Muscle of back (tissue), 11 donors: ENCODE data around the gene PDCD4. TPM values are rescaled to one million over a fixed set of nuclear protein-coding genes. Genes with fewer than 3 reads are reported as not detected.
A peak's percentile ranks its signal among the peaks of the same experiment; 100 is the strongest.
"Not testable (repeated sequence)": the region's sequence is repeated elsewhere in the genome, so short reads cannot be mapped to it uniquely, and the experiment has no call there.

Experiments
- DNase-seq, 3 donors: peaks; one replicate each; pipeline versions ENCODE4 v3.0.0 to v3.0.0-alpha.2; 2013
- polyA plus RNA-seq, 10 donors: library from polyadenylated mRNA; unstranded; fragments of 120-200 nt; gene quantifications; one replicate each; pipeline ENCODE4 v1.2.1, GENCODE V29; 2013; ENCODE audit not compliant: insufficient read length in 10 of 10

PDCD4 gene
- polyA plus RNA-seq, 10 donors, result 118 to 216 (median 146) TPM

DNA sequence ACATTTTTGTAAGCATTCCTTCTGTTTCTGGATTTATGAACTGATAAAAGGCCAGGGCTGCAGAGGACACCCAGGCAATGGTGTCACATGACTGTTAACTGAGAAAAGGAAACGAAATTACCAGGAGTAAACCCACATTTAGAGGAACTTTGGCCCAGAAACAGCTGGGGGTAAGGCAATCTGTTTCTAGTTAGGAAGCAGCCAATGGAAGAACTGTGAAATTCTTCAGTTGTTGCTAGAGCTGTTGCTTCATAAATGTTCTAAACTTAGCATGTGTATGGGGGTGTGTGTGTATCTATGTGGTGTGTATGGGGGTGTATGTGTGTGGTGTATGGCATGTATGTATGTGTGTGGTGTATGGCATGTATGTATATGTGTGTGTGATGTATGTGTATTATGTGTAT is 11.8 kb upstream of the PDCD4 start:
- DNase-seq, result peak in 2 of 3 donors; percentile 77 to 81

DNA sequence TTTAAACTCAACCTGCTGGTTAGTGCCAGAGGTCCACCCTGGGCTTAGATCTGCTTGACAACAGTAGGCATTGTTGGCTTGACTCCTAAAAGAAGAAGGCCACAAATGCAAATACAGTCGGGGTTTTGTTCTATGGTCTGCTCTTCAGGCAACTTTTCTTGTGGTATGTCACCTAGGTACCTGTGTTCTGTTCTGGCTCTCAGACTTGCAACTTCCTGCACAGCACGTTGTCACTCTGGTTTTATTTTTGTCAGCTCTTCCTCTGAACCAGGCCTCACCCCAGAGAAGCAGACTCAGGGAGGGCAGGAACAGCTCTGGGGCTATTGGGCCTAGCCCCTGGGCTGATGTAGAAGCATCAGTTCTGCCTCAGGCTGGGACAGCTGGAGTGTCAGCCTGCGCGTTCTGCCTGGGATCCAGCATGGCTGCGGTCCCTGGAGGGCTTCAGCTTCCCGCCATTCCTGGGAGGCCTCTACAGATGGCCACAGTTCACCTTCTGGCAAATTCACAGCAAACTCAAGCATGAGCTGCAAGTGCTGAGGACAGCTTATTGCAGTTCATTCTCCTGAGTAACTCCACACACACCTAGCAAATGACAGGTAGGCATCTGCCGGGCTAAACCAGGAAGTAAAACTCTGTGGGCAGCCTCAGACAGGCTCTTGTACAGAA is 11.0 kb upstream of the PDCD4 start:
- no peak for DNase-seq

GRCh38 chr10:110861476-110861875 is 10.3 kb upstream of the PDCD4 start:
- no peak for DNase-seq

DNA sequence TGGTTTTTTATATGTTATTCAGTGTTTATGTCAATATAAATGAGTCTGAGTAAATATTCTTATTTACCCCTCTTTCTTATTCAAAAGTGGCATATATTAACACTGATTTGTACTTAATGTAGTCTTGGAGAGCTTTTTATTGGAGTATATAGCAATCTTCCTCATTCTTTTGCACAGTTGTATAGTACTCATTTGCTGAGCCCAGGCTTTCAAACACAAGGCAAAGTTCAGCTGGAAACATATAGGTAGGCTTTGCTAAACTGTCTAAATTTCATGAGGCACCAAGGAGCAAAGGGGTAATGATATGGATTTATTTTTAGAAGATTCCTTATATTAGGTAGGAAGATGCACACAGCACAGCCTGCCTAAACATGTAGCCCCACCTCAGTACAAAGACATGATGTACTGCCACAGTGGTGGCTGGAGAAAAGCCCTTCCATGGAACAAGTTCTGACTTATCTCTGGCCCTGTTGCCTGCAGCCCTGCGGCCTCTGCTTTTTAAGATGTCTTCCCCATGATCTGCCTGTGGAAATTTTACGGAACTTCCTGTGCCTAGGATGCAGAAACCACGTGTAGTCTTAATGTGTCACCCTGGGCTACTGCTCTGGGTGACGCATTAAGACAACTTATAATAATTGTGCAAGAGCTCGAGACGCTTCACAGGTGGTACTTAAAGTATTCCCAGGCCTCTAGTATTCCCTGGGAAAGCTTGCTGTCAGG is 9.6 kb upstream of the PDCD4 start:
- no peak for DNase-seq

DNA sequence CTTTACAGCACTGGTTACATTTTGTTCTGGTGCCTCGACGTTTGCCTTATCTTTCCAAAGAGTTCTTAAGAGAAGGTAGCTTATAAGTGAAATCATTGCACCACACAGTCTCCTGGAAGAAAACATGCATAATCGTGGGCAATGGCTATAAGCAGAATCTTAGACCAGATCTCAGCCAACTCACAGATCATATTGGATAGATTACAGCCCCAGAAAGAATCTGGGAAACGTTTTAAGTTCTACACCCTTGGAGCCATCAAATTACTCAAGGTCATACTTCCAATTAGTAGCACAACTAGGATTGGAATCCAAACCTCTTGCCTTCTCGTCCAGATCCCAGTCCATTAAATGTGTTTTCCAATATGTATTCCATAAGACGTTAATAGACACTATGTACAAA is 8.8 kb upstream of the PDCD4 start:
- DNase-seq, result no peak

DNA sequence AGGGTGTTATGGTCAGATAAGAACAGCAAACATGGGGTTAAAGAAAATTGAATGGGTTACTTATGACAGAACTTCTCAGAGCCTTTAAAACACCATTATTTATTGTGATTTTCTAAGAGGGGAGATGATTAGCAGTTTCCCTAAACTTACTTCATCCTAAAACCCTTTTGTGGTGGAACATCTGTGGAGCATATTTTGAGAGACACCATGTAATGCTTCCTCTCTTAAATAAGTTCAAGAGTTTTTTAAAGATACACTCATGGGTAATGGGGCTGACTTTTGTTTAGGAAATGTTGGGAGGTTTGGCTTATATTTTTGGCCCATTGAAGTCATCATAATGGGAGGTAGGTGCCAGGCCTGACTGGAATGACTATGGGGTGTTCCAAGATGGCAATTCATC is 8.4 kb upstream of the PDCD4 start:
- no peak for DNase-seq

- DNase-seq, result no peak
Observed at GRCh38 chr10:110863956-110864355, 7.8 kb upstream of the PDCD4 start.

DNA sequence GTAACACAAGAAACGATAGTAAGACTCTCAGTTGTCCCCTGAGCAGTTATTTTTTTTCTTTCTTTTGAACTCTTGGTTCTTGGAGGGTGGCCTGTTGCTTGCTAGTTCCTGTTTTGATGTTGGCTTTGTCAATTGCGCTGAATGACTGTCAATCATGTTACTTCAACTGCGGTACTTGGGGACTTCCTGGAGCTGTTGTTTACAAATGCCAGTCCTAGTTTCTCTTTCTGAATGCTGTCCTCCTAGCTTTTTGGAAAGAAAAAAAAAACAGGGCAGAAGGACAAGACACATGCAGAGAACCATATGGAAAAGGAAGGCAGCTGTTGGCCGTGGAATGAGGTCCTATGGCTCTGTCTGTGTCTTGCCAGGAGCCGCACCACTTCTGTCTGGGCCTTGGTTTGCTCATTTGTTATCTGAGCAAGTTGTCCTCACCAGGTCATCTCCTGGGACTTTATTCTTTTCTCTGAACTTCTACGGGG is 7.0 kb upstream of the PDCD4 start:
- DNase-seq, result peak in 1 of 3 donors; percentile 66

DNA sequence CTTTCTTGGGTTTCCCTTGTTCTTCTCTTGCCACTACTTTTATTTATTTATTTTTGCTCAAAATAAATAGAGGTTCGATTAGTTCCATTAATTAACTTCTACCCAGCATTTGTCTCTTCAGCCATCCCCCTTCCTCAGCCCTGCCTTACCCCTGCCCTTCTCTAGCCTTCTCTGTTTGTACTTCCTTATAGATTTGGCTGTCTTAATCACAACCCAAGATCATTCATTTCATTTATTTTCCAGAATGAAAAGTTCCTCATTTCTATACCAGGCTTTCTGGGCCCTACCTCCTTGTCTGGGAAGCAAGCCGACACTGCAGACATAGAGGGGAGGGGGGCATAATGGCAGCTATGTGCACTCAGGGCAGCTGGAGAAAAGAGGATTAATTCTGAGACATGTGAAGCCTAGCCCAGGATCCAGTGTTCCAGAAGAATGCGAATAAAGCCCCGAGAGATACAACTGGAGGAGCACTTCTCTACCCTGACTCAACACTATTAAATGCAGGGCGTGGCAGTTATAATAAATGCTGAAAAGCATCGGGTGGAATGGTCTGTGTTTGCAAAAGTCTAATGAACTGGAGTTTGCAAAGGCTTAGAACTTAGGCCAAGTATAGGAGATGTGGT is 6.4 kb upstream of the PDCD4 start:
- DNase-seq, result peak in 2 of 3 donors; percentile 54 to 81

GRCh38 chr10:110865809-110866482 is 5.8 kb upstream of the PDCD4 start:
- DNase-seq, result no peak

- not testable (repeated sequence) for DNase-seq
Observed at GRCh38 chr10:110867011-110867806, 4.5 kb upstream of the PDCD4 start.

DNA sequence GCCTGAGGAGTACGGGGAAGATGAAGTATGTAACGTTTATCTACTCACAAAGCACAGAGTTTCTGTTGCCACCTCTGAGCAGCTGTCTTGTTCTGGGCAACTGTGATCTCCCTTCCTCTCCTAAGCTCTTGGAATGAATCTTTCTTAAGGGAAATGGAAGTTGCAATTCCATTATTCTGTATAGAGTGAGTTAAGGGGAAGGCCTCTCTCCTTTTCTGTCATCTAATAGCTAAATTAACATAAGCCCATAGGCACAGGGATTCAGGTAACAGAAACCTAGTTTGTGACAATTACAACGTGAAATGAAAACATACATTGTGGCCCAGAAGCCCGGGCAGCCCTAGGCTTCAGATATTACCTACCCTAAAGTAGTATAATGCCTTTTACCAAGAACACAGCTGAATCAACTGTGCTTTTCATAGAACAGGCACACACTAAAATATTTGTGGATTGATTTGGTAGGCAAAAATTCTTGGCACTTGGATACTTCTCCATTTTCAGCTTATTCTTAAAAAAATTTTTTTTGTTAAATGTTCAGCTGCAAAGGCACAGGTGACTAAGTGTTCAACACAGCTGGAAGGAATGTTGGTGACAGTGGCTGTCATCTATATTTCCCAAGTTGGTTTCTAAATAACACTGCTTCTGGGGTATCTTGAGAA is 3.8 kb upstream of the PDCD4 start:
- DNase-seq, result peak in 1 of 3 donors; percentile 31

- no peak for DNase-seq
Observed at GRCh38 chr10:110868981-110869380, 2.7 kb upstream of the PDCD4 start.

GRCh38 chr10:110870823-110871297 is 868 bp upstream of the PDCD4 start:
- peak in 1 of 3 donors; percentile 53 for DNase-seq

DNA sequence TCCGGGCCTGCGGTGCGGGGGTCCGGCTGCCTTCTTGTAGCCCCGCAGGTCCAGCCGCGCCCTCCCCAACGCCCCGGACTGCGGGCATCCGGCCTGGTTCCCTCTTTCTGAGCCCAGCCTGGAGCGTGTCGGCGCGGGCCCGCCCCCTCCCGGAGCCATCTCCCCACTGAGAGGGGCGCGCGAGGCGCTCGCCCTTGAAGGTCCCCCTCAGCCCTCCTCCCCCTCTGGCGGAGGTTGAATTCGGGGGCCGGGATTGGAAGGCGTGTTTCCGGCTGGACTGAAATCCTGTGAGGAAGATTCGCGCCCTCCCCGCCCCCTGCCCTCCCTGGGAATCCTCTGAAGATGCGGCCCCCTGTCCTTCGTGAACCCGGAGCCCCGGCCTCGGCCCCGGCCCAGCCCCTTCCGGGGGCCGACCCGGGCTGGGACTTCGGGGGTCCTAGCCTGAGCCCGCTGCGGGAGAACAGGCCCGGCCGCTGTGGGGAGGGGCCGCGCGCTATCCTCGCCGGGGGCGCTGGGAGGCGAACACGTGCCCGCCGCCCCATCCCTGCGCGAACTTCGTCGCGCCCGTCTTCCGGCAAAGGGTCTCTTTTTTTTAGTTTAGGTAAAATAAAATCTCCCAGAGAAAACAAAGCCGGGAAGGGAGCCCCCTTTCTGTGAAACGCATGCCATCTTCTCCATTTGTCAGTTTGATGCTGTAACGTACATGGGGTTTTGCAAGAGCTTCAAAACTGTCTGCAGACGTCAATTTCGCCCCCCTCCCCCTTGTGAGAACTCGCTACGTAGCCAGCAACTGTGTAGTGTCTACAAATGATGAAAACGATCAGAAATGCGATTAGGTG is 636 bp downstream of the PDCD4 start:
- peak; percentile 87 to 96 (median 89) for DNase-seq

GRCh38 chr10:110872984-110873923 is 1.5 kb downstream of the PDCD4 start:
- peak in 1 of 3 donors; percentile 68 for DNase-seq

GRCh38 chr10:110873951-110874350 is 2.2 kb downstream of the PDCD4 start:
- peak in 1 of 3 donors; percentile 27 for DNase-seq

- no peak for DNase-seq
Observed at GRCh38 chr10:110876000-110876399, 4.3 kb downstream of the PDCD4 start.

DNA sequence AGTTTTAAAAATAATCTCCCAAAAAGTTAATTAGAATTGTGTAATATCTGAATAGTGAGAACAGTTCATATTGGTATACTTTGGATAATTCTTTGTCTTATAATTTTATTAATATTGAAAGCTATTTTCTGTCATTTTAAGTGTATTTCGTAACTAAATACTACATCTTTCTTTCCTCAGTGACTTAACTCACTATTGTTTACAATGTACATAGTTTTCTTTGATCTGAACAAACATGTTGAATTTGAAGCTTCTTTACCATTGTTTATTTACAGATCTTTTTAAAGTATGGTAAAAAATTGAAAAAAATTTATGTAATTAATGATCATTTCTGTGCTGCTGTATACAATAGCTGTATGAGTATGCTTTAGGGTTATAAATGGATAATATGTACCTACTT is 5.1 kb downstream of the PDCD4 start:
- DNase-seq, result no peak
